Omental fat pad (tissue), 4 donors: ENCODE data around the gene SPRN. TPM values are rescaled to one million over a fixed set of nuclear protein-coding genes. Genes with fewer than 3 reads are reported as not detected.
"Not testable (repeated sequence)": the region's sequence is repeated elsewhere in the genome, so short reads cannot be mapped to it uniquely, and the experiment has no call there.

ENCODE experiments used
- ATAC-seq: fragments of 150-250 bp; one replicate; pipeline ENCODE4 v1.9.1; 2016; ENCODE audit warnings: mild to moderate bottlenecking, moderate library complexity; ENCODE audit not compliant: low FRiP score
- DNase-seq: peaks from one replicate; pipeline ENCODE4 v3.0.0-alpha.2; 2019; ENCODE audit warnings: low spot score
- CTCF ChIP-seq, 3 donors: fragments of 450-650 bp; IDR thresholded peaks; one replicate each; pipeline ENCODE4 v1.5.1; 2016 to 2017; ENCODE audit warnings: antibody characterized with exemption in 3 of 3, mild to moderate bottlenecking in 3 of 3, moderate library complexity in 2 of 3
- total RNA-seq, 4 donors: library from RNA; depleted of rRNA; stranded (reverse); fragments of >200 nt; gene quantifications; one replicate each; pipeline ENCODE4 v1.1.0, GENCODE V29; 2016

SPRN gene
- total RNA-seq, 4 donors from 2014 or later: not detected

GRCh38 chr10:133438711-133439273 lies 14.4 kb upstream of the SPRN start:
- ATAC-seq (no peak), DNase-seq (no peak)

GRCh38 chr10:133432789-133433188 lies 8.4 kb upstream of the SPRN start:
- peak; percentile 45 for ATAC-seq
- DNase-seq: not testable (repeated sequence)

More at GRCh38 chr10:133438711-133439273, 14.4 kb upstream of the SPRN start:
- TF ChIP-seq CTCF (IDR thresholded peaks at IDR 0.05): no peak

- DNase-seq: not testable (repeated sequence)
- ATAC-seq: peak; percentile 21
These were observed 7.6 kb upstream of the SPRN start for GRCh38 chr10:133431888-133432613.

GRCh38 chr10:133429571-133429970 lies 5.1 kb upstream of the SPRN start:
- ATAC-seq, DNase-seq: not testable (repeated sequence)

GRCh38 chr10:133424102-133424501 lies 323 bp downstream of the SPRN start:
- ATAC-seq, DNase-seq: not testable (repeated sequence)

- DNase-seq: no peak
- ATAC-seq: no peak
- TF ChIP-seq CTCF (IDR thresholded peaks at IDR 0.05): no peak
These were observed 1.3 kb downstream of the SPRN start for GRCh38 chr10:133422807-133423771.

GRCh38 chr10:133422223-133422806 lies 2.1 kb downstream of the SPRN start:
- ATAC-seq: no peak
- DNase-seq: no peak
- no peak for TF ChIP-seq CTCF (IDR thresholded peaks at IDR 0.05)

- no peak for ATAC-seq
- no peak for TF ChIP-seq CTCF (IDR thresholded peaks at IDR 0.05)
- DNase-seq: no peak
These were observed 2.8 kb downstream of the SPRN start for GRCh38 chr10:133421336-133422222.
